Keratinocyte (primary cell): ENCODE measurements around the gene RPH3AL. TPM values are rescaled to one million over a fixed set of nuclear protein-coding genes. Genes with fewer than 3 reads are reported as not detected.
A peak's percentile ranks its signal among the peaks of the same experiment; 100 is the strongest.
"Not testable (repeated sequence)": the region's sequence is repeated elsewhere in the genome, so short reads cannot be mapped to it uniquely, and the experiment has no call there.

Source experiments
- DNase-seq: peaks from one replicate; pipeline ENCODE4 v3.0.0-alpha.2; 2011; ENCODE audit warnings: low read depth, missing footprints, low spot score
- FAIRE-seq: peaks from 2 replicates; lab custom pipeline; 2011; peaks lifted over from hg19 to GRCh38; lab: Jason Lieb, UNC
- H2AFZ ChIP-seq: 2 replicates; pipeline ENCODE4 v1.6.0; 2012; ENCODE audit warnings: low read length, control low read depth, inconsistent platforms; ENCODE audit not compliant: control insufficient read depth
- H3K27ac ChIP-seq: 2 replicates; pipeline ENCODE4 v1.5.1; 2011; ENCODE audit warnings: low read length; ENCODE audit not compliant: control insufficient read depth, insufficient read depth
- H3K27me3 ChIP-seq: 3 replicates; pipeline ENCODE4 v1.6.0; 2011; ENCODE audit warnings: low read length; ENCODE audit not compliant: control insufficient read depth, insufficient read depth; ENCODE audit errors: extremely low read depth
- H3K36me3 ChIP-seq, 2 experiments: 2 replicates in 1 of 2; 3 replicates in 1 of 2; pipeline ENCODE4 v1.5.1; 2011; ENCODE audit warnings: low read length in 2 of 2, mild to moderate bottlenecking in 1 of 2; ENCODE audit not compliant: control insufficient read depth in 2 of 2, insufficient read depth in 2 of 2; ENCODE audit errors: extremely low read depth in 1 of 2
- H3K4me1 ChIP-seq: 3 replicates; pipeline ENCODE4 v1.5.1; 2011; ENCODE audit warnings: low read length; ENCODE audit not compliant: control insufficient read depth, insufficient read depth; ENCODE audit errors: extremely low read depth
- H3K4me2 ChIP-seq: 3 replicates; pipeline ENCODE4 v1.6.0; 2011; ENCODE audit warnings: low read depth, low read length; ENCODE audit not compliant: control insufficient read depth, insufficient read depth; ENCODE audit errors: extremely low read depth
- H3K4me3 ChIP-seq, 3 experiments: fragments of 200-600 bp in 1 of 3; sonication (generic) in 1 of 3; 2 replicates in 2 of 3; 3 replicates in 1 of 3; pipeline ENCODE4 v1.5.1; 2011 to 2016; ENCODE audit warnings: low read length in 3 of 3, mild to moderate bottlenecking in 3 of 3, control low read depth in 2 of 3, inconsistent platforms in 1 of 3, low read depth in 1 of 3, mixed read lengths in 1 of 3, mixed run types in 1 of 3, moderate library complexity in 1 of 3; ENCODE audit not compliant: control insufficient read depth in 2 of 3, insufficient read depth in 2 of 3; ENCODE audit errors: extremely low read depth in 1 of 3
- H3K79me2 ChIP-seq: 2 replicates; pipeline ENCODE4 v1.6.0; 2012; ENCODE audit warnings: low read length; ENCODE audit not compliant: control insufficient read depth, insufficient read depth
- H3K9ac ChIP-seq: 3 replicates; pipeline ENCODE4 v1.6.0; 2011; ENCODE audit warnings: low read length; ENCODE audit not compliant: control insufficient read depth, insufficient read depth; ENCODE audit errors: extremely low read depth
- H3K9me1 ChIP-seq: 3 replicates; pipeline ENCODE4 v1.6.0; 2011; ENCODE audit warnings: low read length; ENCODE audit not compliant: control insufficient read depth, insufficient read depth; ENCODE audit errors: extremely low read depth
- H3K9me3 ChIP-seq: 2 replicates; pipeline ENCODE4 v1.5.1; 2012; ENCODE audit warnings: low read depth, low read length; ENCODE audit not compliant: control insufficient read depth
- H4K20me1 ChIP-seq: 3 replicates; pipeline ENCODE4 v1.6.0; 2011; ENCODE audit warnings: low read length; ENCODE audit not compliant: control insufficient read depth, insufficient read depth; ENCODE audit errors: extremely low read depth
- EZH2 ChIP-seq: IDR thresholded peaks from one replicate; pipeline ENCODE4 v1.6.1; 2012; ENCODE audit warnings: inconsistent platforms, mild to moderate bottlenecking, low read length, moderate library complexity
- dilution Hi-C: fragments of 300-500 bp; cut with MboI; formaldehyde crosslinking; loops from one replicate; pipeline ENCODE4 v1.7.0; 2020; ENCODE audit warnings: low sequenced_read_pairs; ENCODE audit not compliant: extremely low pct_ligation_motif_present
- polyA plus RNA-seq, 5 experiments: library from polyadenylated mRNA; depleted of rRNA in 3 of 5; stranded (reverse) in 3 of 5; stranded (forward) in 1 of 5; unstranded in 1 of 5; fragments of >200 nt; gene quantifications; 1 replicate in 1 of 5; 2 replicates in 3 of 5; 3 replicates in 1 of 5; pipeline versions ENCODE4 v1.2.1 to v1.2.3, GENCODE V29; 2011 to 2012; ENCODE audit warnings: missing spikeins in 2 of 5, low read depth in 1 of 5, low replicate concordance in 1 of 5
- TF ChIP-seq, protein P1 (sequence below), 3 experiments: IDR thresholded peaks in 1 of 3; conservative IDR thresholded peaks in 1 of 3; optimal IDR thresholded peaks in 1 of 3; 2 replicates in 2 of 3; 3 replicates in 1 of 3; pipeline versions ENCODE3 to v1.5.1; 2011; ENCODE audit warnings: low read length in 3 of 3, mild to moderate bottlenecking in 3 of 3, moderate library complexity in 2 of 3, control low read depth in 1 of 3, inconsistent platforms in 1 of 3; ENCODE audit not compliant: insufficient read depth in 2 of 3; ENCODE audit errors: extremely low read depth in 1 of 3

RPH3AL gene
- polyA plus RNA-seq, 1 donor (not counting 4 experiments of a cell fraction or from before 2014, with no cell fraction given): 0.31 TPM

DNA sequence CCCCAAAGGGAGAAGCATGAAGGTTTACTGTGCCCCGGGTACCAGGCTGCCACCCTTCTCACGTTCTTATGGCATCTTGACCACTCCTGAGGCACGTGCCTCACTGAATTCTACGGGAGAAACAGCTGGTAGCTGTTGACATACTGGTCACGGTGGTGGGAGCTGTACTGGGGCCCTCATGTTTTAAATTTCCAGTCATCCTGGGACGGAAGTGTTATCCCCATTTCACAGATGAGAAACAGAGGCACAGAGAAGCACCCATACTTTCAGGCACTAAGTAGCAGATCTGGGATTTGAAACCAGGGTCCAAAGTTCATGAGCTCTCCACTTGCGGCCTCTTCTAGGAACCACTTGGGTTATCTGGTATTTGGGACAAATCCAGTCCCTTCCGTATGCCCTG is 144.8 kb downstream of the RPH3AL start:
- H3K9me1 ChIP-seq: no peaks in the 10 kb centered on the region
- no peak overlapping the region for H3K9ac ChIP-seq
- H3K79me2 ChIP-seq: no peaks in the 10 kb centered on the region
- TF ChIP-seq EZH2: no peak
- TF ChIP-seq, protein P1, sequence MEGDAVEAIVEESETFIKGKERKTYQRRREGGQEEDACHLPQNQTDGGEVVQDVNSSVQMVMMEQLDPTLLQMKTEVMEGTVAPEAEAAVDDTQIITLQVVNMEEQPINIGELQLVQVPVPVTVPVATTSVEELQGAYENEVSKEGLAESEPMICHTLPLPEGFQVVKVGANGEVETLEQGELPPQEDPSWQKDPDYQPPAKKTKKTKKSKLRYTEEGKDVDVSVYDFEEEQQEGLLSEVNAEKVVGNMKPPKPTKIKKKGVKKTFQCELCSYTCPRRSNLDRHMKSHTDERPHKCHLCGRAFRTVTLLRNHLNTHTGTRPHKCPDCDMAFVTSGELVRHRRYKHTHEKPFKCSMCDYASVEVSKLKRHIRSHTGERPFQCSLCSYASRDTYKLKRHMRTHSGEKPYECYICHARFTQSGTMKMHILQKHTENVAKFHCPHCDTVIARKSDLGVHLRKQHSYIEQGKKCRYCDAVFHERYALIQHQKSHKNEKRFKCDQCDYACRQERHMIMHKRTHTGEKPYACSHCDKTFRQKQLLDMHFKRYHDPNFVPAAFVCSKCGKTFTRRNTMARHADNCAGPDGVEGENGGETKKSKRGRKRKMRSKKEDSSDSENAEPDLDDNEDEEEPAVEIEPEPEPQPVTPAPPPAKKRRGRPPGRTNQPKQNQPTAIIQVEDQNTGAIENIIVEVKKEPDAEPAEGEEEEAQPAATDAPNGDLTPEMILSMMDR (optimal IDR thresholded peaks at IDR 0.05 in 1 of 3, IDR thresholded peaks at IDR 0.05 in 1 of 3, conservative IDR thresholded peaks at IDR 0.05 in 1 of 3; ENCODE audit: extremely low read depth in 1 of 3, insufficient read depth in 2 of 3, low read length in 3 of 3): no peak
- peaks cover 25% of the 10 kb centered on the region for H3K27me3 ChIP-seq
- FAIRE-seq: no peak
- H3K36me3 ChIP-seq: no peaks in the 10 kb centered on the region
- dilution Hi-C loops: no loop called here
- no peaks in the 10 kb centered on the region for H4K20me1 ChIP-seq
- H3K4me2 ChIP-seq: no peak overlapping the region
- H3K4me1 ChIP-seq: no peaks in the 10 kb centered on the region
- H3K27ac ChIP-seq: no peak overlapping the region
- no peak for DNase-seq
- H3K9me3 ChIP-seq: no peaks in the 10 kb centered on the region
- no peak overlapping the region for H2AFZ ChIP-seq
- H3K4me3 ChIP-seq: no peak overlapping the region

DNA sequence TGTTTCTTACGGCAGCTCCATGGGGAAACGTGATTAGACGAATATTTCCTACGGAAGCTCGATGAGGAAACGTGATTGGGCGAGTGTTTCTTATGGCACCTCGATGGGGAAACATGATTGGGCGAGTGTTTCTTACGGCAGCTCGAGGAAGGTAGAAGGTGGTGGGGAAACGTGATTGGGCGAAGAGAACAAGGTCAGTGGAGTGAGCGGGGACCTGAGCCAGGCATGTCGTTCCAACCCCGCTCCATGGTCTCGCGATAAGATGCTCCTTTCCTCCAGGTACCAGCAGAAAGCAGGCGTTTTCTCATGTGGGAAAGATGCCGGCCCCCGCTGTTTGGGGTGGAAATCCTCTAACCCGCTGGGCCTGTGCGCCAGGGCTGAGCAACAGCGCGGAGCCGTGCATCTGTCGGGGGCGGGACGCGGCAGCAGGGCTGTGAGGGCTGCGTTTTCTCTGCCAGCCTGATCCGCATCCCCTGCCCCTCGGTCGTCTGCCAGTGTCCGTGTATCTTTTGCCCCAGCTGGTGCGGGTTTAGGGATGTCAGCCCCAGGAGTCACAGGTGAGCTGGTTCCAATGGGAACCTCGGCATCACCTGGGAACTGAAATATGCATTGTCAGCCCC is 145.6 kb downstream of the RPH3AL start:
- dilution Hi-C loops: no loop called here
- Histone ChIP-seq H4K20me1 (no peaks in the 10 kb centered on the region), H3K9ac (no peak overlapping the region), H3K27ac (no peak overlapping the region), H3K79me2 (no peaks in the 10 kb centered on the region), H3K4me1 (no peaks in the 10 kb centered on the region), H3K4me3 (no peak overlapping the region), H3K36me3 (no peaks in the 10 kb centered on the region), H3K9me1 (no peaks in the 10 kb centered on the region), H3K9me3 (no peaks in the 10 kb centered on the region), H3K27me3 (peaks cover 25% of the 10 kb centered on the region), H3K4me2 (peak overlapping the region; percentile 20), H2AFZ (no peak overlapping the region)
- peak; percentile 27 for TF ChIP-seq EZH2
- TF ChIP-seq, protein P1 (optimal IDR thresholded peaks at IDR 0.05 in 1 of 3, IDR thresholded peaks at IDR 0.05 in 1 of 3, conservative IDR thresholded peaks at IDR 0.05 in 1 of 3; ENCODE audit: extremely low read depth in 1 of 3, insufficient read depth in 2 of 3, low read length in 3 of 3): no peak
- DNase-seq (no peak), FAIRE-seq (no peak)

DNA sequence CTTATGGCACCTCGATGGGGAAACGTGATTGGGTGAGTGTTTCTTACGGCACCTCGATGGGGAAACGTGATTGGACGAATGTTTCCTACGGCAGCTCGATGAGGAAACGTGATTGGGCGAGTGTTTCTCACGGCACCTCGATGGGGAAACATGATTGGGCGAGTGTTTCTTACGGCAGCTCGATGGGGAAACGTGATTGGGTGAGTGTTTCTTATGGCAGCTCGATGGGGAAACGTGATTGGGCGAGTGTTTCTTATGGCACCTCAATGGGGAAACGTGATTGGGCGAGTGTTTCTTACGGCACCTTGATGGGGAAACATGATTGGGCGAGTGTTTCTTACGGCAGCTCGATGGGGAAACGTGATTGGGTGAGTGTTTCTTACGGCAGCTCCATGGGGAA is 146.1 kb downstream of the RPH3AL start:
- dilution Hi-C loops, FAIRE-seq, H3K4me3 ChIP-seq: not testable (repeated sequence)

More for the DNA sequence above, 146.1 kb downstream of the RPH3AL start:
- not testable (repeated sequence) for H3K9ac ChIP-seq, H4K20me1 ChIP-seq, H3K27ac ChIP-seq, H3K4me1 ChIP-seq, H3K9me3 ChIP-seq, DNase-seq, H3K9me1 ChIP-seq, H3K79me2 ChIP-seq, H3K36me3 ChIP-seq, H3K4me2 ChIP-seq, H2AFZ ChIP-seq
- peaks cover 25% of the 10 kb centered on the region for H3K27me3 ChIP-seq
